Measurements from ENCODE around the gene ZYX.
"Not testable (repeated sequence)": the region's sequence is repeated elsewhere in the genome, so short reads cannot be mapped to it uniquely, and the experiment has no call there.

The ZYX gene

DNA sequence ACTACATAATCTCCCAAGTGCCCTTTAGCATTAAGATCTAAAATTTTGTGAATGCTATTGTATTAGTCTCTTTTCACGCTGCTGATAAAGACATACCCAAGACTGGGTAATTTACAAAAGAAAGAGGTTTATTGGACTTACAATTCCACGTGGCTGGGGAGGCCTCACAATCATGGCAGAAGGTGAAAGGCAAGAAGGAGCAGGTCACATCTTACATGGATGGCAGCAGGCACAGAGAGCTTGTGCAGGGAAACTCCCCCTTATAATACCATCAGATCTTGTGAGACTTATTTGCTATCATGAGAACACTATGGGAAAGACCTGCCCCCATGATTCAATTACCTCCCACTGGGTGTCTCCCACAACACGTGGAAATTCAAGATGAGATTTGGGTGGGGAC, 39.5 kb downstream of the ZYX start:
- not testable (repeated sequence) for DNase-seq

GRCh38 chr7:143422033-143422432, 40.9 kb downstream of the ZYX start:
- DNase-seq: no peak

DNA sequence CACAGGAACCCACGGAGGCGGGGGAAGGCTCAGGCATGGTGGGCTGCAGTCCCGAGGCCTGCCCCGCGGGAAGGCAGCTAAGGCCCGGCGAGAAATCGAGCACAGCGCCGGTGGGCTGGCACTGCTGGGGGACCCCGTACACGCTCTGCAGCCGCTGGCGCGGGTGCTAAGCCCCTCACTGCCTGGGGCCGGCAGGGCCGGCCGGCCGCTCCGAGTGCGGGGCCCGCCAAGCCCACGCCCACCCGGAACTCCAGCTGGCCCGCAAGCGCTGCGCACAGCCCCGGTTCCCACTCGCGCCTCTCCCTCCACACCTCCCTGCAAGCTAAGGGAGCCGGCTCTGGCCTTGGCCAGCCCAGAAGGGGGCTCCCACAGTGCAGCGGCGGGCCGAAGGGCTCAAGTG, 43.3 kb downstream of the ZYX start:
- not testable (repeated sequence) for DNase-seq

DNA sequence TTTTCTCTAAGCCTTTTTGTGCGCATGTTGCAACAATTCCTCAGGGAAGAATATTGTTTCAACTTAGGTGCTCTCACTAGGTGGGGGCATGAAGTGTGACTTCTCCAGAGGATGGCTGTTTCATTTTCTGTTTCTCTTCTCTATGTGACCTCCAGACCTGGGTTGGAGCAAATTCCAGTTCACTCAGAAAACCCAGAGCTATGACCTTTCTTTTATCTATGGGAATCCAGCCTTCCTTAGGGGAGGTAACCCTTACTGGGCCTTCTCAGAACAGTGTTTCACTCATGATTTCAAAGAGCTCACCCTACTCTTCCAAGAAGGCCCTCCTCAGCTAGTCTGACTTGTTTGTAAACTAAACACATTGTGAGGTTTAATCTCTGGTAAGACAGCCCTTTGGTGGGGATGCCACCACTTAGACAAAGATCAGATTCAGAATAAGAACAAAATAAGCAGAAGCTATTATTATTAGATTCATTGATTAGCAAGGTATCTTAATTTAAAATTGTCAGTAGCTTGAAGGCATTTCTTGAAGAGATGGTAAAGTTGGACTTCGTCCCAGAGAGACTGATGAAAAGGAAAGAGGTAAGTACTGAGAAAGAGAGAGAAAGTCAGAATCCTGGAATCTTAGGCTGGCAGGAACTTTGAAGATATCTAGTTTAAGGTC, 45.5 kb downstream of the ZYX start:
- no peak for DNase-seq

DNA sequence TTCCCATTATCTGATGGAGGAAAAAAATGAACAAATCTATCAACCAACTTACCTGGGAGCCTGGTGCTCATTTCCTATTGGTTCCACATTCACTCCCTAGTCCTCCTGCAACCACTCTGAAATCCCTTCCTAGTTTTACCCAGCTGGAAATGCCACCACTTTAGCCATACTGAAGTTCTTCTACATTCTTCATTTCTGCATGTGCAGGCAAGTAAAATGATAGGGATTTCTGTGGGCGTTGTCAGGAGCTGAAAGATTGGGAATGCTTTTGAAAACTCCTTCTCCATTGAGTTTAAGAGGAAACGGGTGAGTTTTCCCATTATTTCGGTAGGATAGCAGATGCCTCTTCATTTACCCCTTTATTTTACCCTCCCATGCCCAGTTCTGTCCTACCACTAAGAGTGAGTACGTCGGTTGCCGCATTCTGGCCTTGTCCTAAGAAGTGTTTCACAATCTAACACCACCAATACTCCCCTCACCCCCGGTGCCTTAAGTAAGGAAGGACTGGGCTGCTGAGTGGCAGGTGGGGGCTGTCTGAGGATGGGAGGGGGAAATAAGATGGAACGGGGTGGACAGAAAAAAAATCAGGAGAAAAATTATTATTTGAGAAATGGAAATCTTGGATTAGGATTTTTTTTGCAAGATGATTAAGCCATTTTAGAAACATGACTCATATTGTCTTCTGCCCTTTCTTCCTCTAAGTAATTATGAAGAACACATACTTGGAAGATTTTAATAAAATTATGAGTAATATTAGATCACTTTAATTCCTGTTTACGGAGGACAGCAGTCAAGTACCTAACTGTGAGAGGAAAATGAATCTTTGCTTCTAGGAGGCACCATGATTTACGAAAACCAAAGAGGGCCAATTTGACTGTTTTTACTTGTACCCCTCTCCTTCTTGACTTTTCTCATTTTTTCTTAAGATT, 48.9 kb downstream of the ZYX start:
- peak; percentile 75 for DNase-seq

DNA sequence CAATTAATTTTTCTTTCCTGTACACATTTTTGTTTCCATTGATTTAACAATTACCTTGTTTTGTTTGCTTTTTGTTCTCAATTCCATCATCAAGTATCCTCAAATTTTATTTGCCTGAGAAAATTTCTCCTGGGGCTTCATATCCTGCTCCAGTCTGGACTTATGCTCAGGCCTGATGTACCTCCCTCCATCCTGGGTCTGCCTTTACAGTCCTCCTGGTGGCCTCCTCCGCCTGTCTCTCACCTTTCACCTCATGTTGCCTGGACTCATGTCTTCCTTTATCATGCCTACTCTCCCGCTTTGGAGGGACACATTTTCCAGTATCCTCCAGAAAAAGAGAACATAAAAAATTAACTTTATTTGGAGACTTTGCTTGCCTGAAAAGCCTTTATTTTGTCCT, 50.0 kb downstream of the ZYX start:
- no peak for DNase-seq

- DNase-seq: no peak
These were observed 52.6 kb downstream of the ZYX start for GRCh38 chr7:143433759-143434158.

GRCh38 chr7:143434660-143435059, 53.5 kb downstream of the ZYX start:
- DNase-seq: peak; percentile 40

DNA sequence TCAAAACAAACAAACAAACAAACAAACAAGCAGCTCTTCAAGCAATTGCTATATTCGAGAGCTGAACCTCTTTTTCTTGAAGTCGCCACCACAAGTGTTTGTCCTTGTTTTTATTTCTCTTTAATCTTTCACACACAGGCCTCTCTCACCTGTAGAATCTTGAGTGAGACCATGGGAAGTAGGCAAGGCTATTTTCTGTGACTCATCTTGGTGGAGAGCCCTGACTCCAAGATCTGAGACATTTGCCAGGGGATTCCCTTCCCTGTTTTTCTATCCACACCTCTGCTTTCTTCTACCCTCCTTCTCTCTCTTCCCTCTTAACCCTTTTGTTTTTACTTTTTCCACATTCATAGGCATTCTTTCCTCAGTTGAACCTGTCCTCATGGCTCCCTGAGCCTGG, 54.1 kb downstream of the ZYX start:
- DNase-seq: no peak

DNA sequence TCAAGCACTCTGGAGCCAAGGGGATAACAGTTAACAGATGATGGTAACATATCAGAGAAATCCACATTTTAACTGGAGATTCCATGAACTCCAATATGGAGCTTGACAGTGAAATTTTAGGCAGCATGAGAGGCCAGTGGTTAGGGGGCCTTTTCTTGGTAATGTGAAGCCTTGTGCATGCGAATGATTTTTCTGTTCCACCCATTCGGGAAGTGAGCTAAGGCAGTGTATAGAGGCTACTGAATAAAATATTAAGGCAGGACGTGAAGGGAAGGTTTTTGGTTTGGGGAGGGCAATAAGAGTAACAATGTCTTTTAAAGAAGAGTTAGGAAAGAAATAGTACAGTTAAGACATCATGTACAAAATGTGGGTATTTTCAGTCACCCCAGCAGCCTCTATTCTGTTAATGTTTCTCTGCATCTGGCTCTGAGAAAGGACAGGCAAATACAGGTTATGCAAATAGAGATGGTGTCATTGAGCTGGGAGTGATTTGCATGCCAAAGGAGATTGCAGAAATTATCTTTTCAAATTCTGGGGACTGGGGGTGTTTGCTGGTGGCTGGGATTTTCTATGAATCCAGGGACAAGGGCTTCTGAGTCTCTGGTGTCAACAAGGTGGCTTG, 55.3 kb downstream of the ZYX start:
- DNase-seq: no peak

DNA sequence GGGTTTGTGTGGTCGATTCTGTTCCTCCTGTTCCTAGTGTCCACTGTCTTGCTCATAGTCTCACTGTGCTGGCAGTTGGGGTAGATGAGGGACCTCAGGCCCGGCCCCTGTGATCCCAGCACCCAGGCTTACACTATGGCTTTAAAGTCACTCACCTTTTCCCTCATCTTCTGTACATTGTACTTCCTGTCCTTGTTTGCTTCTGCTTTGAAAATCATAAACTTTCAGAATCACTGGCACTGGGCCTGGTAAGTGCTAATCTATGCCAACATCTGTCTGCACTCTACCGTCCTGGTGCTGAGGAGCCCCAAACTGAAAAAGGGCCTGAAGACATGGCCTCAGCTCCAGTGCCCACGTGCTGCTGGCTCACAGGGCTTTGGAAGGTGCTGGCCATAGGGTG, 56.4 kb downstream of the ZYX start:
- DNase-seq: no peak

GRCh38 chr7:143439866-143440265, 58.7 kb downstream of the ZYX start:
- DNase-seq: no peak

Data from HCEC 1CT (cell line).